Kidney (tissue), 14 donors: Measurements from ENCODE around the gene KLKB1. TPM values are rescaled to one million over a fixed set of nuclear protein-coding genes. Genes with fewer than 3 reads are reported as not detected.
A peak's percentile ranks its signal among the peaks of the same experiment; 100 is the strongest.

Experiments
- DNase-seq, 5 donors: peaks; one replicate each; pipeline ENCODE4 v3.0.0-alpha.2; 2013 to 2020
- FAIRE-seq: peaks from 2 replicates; lab custom pipeline; 2012; peaks lifted over from hg19 to GRCh38; lab: Jason Lieb, UNC
- H3K27ac ChIP-seq, 2 donors: one replicate each; pipeline ENCODE4 v1.7.0; 2013; ENCODE audit warnings: low read depth in 2 of 2, low read length in 2 of 2, inconsistent platforms in 1 of 2
- H3K27me3 ChIP-seq: one replicate; pipeline ENCODE4 v1.7.1; 2013; ENCODE audit warnings: low read length, inconsistent platforms; ENCODE audit not compliant: control insufficient read depth, insufficient read depth
- H3K36me3 ChIP-seq, 3 donors: one replicate each; pipeline versions ENCODE4 v1.7.0 to v1.7.1; 2013; ENCODE audit warnings: low read length in 3 of 3, control low read depth in 1 of 3, inconsistent platforms in 1 of 3; ENCODE audit not compliant: insufficient read depth in 3 of 3, control insufficient read depth in 2 of 3
- H3K4me1 ChIP-seq, 3 donors: one replicate each; pipeline versions ENCODE4 v1.7.0 to v1.7.1; 2013; ENCODE audit warnings: low read length in 3 of 3, inconsistent platforms in 1 of 3, low read depth in 1 of 3; ENCODE audit not compliant: control insufficient read depth in 2 of 3, insufficient read depth in 2 of 3
- H3K4me3 ChIP-seq, 3 donors: one replicate each; pipeline versions ENCODE4 v1.7.0 to v1.8.1; 2013; ENCODE audit warnings: low read length in 3 of 3, control low read depth in 1 of 3, inconsistent platforms in 1 of 3
- H3K9ac ChIP-seq, 3 donors: one replicate each; pipeline versions ENCODE4 v1.7.0 to v1.7.1; 2013; ENCODE audit warnings: low read length in 3 of 3, control low read depth in 1 of 3, inconsistent platforms in 1 of 3
- H3K9me3 ChIP-seq, 3 donors: one replicate each; pipeline versions ENCODE4 v1.7.0 to v1.7.1; 2013; ENCODE audit warnings: low read length in 3 of 3, control low read depth in 1 of 3, inconsistent platforms in 1 of 3; ENCODE audit not compliant: control insufficient read depth in 2 of 3, insufficient read depth in 1 of 3
- CTCF ChIP-seq: IDR thresholded peaks from 3 replicates; pipeline ENCODE4 v1.5.1; 2012; ENCODE audit warnings: mild to moderate bottlenecking, moderate library complexity, borderline replicate concordance; ENCODE audit not compliant: insufficient read depth; ENCODE audit errors: extremely low read depth
- intact Hi-C: fragments of 100-400 bp; cut with DNase I; formaldehyde crosslinking; loops from one replicate; pipeline ENCODE4 v1.11.1; 2022
- polyA plus RNA-seq: library from polyadenylated mRNA; stranded (reverse); fragments of 350-450 nt; fragmentation: Illumina TruSeq; extraction: RNeasy Lipid Tissue Mini Kit (QIAGEN cat#74804); gene quantifications from one replicate; pipeline ENCODE4 v1.2.3, GENCODE V29; 2014; ENCODE audit warnings: low read depth, low replicate concordance; ENCODE audit not compliant: insufficient read depth
- total RNA-seq: library from RNA; stranded (reverse); fragmentation: NEBNext Ultra II Directional; extraction: Animal tissue kit (Norgen Biotek cat#: 25700); gene quantifications from one replicate; pipeline ENCODE4 v1.2.1, GENCODE V29; 2021
- donor health status: control.
- donor health status: control.
- donor health status: control.
- donor health status: control.
- donor health status: control.
- donor health status: DM: yes; HTN: yes; CAD: no.
- donor health status: Normal renal cell carcinoma (clear cell type).

The KLKB1 gene
- total and polyA plus RNA-seq, 2 donors from 2014 or later = 2.1 to 5.7 TPM

- no peak overlapping the region for H3K9ac ChIP-seq
- FAIRE-seq = no peak
Measured at GRCh38 chr4:186204103-186204559, 23.2 kb upstream of the KLKB1 start.

GRCh38 chr4:186204686-186205085 lies 22.6 kb upstream of the KLKB1 start:
- H3K9ac ChIP-seq = peak overlapping the region in 1 of 3 donors; percentile 20
- peak overlapping the region in 1 of 3 donors; percentile 56 for H3K4me3 ChIP-seq
- H3K27ac ChIP-seq = peak overlapping the region in 1 of 2 donors; percentile 79
- intact Hi-C loops = no loop called here
- H3K9me3 ChIP-seq = peaks cover 0 to 5% (median 0%) of the 10 kb centered on the region in 3 donors
- no peaks in the 10 kb centered on the region for H3K27me3 ChIP-seq
- H3K4me1 ChIP-seq = peaks cover 0 to 4% (median 0%) of the 10 kb centered on the region in 3 donors
- peaks cover 2 to 24% (median 18%) of the 10 kb centered on the region in 3 donors for H3K36me3 ChIP-seq
- FAIRE-seq (no peak), DNase-seq (no peak)
- peak; percentile 1 for TF ChIP-seq CTCF

More at GRCh38 chr4:186204103-186204559, 23.2 kb upstream of the KLKB1 start:
- no peak for TF ChIP-seq CTCF
- intact Hi-C loops = no loop called here
- peak overlapping the region in 1 of 2 donors; percentile 79 for H3K27ac ChIP-seq
- peak overlapping the region in 1 of 3 donors; percentile 56 for H3K4me3 ChIP-seq
- H3K9me3 ChIP-seq = peaks cover 0 to 5% (median 0%) of the 10 kb centered on the region in 3 donors
- peak in 1 of 5 donors; percentile 73 for DNase-seq
- no peaks in the 10 kb centered on the region for H3K27me3 ChIP-seq
- peaks cover 2 to 19% (median 18%) of the 10 kb centered on the region in 3 donors for H3K36me3 ChIP-seq
- H3K4me1 ChIP-seq = peaks cover 0 to 4% (median 0%) of the 10 kb centered on the region in 3 donors

DNA sequence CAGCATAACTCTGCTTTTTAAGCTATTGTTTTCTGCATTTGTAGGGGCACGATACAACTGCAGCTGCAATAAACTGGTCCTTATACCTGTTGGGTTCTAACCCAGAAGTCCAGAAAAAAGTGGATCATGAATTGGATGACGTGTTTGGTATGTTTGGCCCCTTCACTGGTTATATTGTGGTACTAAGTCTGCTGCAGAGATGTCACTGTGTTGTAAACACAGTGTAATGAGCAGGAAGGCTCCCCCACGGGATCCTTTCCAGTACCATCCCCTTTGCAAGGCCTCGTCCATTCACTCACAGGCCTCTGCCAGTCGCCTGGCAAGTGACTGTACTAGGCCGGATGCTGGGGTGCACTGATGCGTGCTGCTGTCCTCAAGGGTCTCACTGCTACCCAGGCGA lies 22.2 kb upstream of the KLKB1 start:
- Histone ChIP-seq H3K36me3 (peaks cover 3 to 27% (median 19%) of the 10 kb centered on the region in 3 donors), H3K27me3 (no peaks in the 10 kb centered on the region), H3K27ac (peak overlapping the region in 1 of 2 donors; percentile 79), H3K4me3 (no peak overlapping the region), H3K9me3 (peaks cover 0 to 5% (median 0%) of the 10 kb centered on the region in 3 donors), H3K9ac (no peak overlapping the region), H3K4me1 (peaks cover 0 to 4% (median 0%) of the 10 kb centered on the region in 3 donors)
- DNase-seq (peak in 2 of 5 donors; percentile 28 to 50), FAIRE-seq (no peak)
- TF ChIP-seq CTCF = no peak
- intact Hi-C loops = no loop called here
